HG02623 (cell line): Measurements from ENCODE around the gene GAREM2.
"Not testable (repeated sequence)": the region's sequence is repeated elsewhere in the genome, so short reads cannot be mapped to it uniquely, and the experiment has no call there.

Experiments
- ATAC-seq: cut with Tn5 transposase; IDR thresholded peaks from one replicate; pipeline ENCODE4 v1.9.1; 2021; ENCODE audit warnings: moderate library complexity; ENCODE audit not compliant: unreplicated experiment

GAREM2 gene

DNA sequence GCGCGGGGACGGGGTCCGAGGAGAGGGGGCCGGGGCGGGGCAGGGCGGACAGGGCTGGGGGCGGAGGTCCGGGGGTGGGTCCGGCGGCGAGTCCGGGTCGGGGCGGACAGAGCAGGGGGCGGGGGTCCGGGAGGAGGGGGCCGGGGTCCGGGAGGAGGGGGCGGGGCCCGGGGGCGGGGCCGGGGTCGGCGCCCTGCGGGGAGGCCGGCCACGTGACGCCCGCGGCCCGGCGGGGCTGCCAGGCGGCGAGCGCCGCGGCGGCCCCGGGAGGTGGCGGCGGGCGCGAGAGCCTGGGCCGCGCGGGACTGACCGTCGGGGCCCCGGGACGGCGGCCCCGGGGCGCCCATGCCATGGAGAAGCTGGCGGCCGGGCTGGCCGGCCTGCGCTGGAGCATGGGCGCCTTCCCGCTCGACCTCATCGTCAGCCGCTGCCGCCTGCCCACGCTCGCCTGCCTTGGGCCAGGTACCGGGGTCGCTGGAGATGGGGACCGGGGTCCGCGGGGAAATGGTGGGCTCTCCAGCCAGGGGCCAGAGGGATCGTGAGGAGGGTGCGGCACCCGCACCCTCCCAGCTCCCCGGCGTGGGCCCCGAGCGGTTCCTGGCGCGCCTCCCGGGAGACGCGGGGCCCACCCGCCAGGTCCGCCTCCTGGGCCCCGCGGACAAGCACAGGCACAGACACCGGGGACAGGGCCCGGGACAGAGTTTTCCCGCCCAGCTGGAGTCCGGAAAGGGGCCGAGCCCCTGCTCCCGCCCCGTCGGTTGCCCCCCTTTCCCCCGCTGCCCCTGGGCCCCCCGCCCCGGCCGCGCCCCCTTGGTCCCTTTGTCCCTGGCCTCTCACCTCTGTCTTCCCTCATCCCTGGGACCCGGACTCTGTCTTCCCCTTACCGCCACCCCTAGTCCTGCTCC is at the start of gene GAREM2:
TSS of gene GAREM2 (plus strand) at position 218 of the 905 bp plus-strand sequence. CDS start at position 351, 133 bp downstream.
- ATAC-seq: no peak

DNA sequence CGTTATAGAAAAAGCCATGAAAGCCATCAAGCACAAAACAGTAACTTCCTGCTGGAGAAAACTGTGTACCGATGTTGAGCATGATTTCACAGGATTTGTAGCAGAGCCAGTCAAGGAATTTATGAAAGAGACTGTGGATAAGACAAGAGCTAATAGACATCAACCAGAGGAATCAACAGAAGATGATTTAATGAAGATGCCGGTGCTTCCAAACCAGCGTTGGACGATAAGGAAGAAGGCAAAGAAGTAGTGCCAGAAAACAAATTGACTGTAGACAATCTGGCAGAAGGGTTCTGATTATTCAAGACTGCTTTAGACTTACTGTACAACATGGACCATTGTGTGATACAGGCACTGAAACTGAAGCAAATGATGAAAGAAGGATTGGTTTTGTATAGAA is 49.5 kb upstream of the GAREM2 start:
- ATAC-seq: no peak

DNA sequence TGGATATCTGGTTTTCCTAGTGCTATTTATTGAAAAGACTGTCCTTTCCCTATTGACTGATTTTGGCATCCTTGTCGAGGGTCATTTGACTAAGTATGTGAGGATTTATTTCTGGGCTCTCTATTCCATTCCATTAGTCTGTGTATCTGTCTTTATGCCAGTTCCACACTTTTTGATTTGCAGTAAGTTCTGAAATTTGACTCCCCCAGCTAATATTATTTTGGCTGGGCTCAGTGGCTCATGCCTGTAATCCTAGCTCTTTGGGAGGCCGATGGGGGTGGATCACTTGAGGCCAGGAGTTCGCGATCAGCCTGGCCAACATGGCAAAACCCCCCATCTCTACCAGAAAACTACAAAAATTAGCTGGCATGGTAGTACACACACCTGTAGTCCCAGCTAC is 46.8 kb upstream of the GAREM2 start:
- ATAC-seq: no peak

DNA sequence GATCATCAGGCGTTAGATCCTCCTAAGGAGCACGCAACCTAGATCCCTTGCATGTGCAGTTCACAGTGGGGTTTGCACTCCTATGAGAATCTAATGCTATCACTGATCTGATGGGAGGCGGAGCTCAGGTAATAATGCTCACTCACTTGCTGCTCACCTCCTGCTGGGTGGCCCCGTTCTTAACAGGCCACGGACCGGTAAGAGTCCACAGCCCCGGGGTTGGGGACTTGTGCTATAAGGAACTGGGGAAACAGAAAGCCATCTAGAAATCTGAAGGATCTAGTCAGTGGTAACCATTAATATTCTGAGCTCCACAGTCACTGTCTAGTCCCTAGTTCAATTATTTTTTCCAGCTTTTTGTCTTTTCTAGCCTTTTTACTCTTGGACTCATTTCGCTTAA is 44.7 kb upstream of the GAREM2 start:
- ATAC-seq: no peak

DNA sequence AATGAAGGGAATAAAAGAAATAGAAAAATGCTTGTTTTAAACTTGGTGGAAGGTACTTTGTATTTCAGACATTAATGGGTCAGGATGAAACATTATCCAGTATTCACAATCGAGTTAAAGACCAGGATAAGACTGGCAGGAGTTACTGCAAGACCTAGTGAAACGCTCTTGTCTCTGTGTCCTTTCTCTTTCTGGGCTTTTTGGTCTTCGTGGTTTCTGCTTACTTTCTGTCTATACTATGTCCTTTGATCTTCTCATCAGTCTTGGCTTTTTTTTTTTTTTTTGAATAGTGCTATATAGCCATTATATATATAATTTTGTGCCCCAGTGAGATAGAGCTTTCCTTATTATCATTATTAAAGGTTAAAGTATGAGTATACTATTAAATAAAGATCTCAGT is 42.1 kb upstream of the GAREM2 start:
- no peak for ATAC-seq

DNA sequence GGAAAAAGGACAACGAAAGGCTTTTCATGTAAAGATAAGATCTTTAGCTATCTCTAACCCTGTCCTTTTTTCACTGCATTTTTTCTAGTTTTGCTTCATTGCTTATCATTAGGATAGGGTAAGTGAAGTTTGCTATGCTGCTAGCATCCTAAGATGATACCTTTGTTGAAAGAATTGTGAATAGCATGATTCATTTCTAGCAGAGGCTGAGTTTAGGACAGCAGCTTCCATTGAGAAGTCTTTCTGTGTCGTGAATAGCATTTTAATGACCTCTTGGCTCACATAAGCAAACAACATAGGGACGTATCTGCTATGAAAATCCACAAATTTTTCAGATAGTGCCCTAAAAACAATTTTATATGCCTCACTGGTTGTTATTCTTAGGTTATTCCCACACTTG is 36.4 kb upstream of the GAREM2 start:
- no peak for ATAC-seq

DNA sequence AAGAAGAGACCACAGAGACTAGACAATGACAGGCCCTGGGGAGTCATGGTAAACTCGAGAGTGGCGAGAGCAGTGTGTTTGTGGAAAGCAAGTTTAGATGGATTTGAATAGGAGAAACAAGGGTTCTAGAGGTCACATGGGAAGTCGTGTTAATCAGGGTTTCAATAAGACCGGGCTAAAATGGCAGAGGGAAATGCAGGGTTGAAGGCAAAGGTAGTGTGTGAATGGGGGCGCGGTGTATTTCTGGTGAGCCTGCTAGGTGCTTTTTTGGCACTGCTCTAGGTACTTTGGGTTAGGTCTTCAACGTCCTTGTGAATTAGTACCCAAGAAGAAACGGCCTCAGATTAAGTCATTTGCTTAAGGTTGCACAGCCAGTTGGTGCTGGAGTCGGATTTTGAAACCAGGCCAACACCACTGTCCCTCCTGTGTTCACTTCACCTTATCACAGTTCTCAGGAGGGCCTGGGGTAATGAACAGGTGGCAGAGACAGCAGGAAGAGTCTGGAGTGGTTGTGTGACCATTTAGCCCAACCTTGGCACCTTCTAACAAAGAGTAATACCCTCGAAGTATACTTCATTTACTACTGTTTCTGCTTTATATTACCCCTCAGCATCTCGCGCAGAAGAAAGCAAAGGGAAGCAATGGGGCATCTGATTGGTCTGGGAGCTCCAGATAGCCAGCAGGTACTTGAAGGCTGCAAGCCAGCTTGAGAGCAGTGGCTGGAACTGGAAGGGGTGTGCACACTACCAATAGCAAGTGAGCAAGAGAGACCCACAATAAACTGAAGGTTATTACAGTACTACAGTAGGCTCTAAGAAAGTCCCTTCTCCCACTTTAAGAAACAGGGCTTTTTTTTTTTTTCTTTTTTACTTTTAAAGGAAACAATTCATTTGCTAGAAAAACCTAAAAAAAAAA is 33.4 kb upstream of the GAREM2 start:
- ATAC-seq: no peak

DNA sequence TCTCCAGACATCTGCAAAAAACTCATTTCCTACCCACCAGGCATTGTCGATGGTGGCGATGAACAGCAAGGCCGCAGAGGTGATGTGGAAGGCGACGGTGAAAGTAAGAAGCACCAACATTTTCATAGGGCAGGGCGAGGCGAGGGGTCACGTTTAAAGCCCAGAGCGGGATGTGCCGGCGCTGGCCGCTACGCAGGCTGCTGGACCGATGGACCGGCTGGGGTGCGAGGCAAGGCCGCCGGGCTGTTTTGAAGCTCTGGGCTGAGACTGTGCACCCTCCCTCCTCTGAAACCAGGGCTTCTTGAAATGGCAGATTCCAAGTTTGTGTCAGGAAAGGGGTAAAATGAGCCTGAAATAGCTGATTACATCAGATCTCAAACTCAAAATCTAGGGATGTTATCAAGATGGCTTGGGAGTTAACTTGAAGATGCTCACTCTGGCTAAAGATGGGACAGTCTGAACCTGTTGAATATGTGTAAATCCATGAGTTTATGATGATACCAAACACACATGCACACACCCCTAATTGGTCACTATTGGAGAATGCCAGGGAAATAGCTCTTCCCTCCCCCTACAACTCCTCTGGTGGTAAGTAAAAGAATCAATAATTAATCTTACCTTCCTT is 31.6 kb upstream of the GAREM2 start:
- ATAC-seq: no peak

DNA sequence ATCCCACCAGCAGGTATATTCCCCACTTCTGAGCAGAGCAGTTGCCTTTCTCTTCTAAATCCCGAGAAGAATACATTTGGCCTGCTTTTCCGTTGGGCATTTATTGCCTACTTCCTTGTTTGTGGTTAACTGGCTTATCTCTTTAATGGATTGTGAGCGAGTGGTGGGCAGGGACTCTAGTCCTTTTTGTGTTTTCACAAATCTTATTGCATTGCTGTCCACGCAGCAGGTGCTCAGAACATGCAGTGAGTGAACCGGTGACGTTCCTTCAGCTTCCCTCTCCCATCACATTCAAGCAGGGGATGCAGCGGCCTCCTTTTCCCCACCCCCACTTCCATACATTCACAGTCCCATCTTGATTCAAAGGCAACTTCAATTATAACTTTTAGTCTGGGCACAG is 28.9 kb upstream of the GAREM2 start:
- no peak for ATAC-seq

DNA sequence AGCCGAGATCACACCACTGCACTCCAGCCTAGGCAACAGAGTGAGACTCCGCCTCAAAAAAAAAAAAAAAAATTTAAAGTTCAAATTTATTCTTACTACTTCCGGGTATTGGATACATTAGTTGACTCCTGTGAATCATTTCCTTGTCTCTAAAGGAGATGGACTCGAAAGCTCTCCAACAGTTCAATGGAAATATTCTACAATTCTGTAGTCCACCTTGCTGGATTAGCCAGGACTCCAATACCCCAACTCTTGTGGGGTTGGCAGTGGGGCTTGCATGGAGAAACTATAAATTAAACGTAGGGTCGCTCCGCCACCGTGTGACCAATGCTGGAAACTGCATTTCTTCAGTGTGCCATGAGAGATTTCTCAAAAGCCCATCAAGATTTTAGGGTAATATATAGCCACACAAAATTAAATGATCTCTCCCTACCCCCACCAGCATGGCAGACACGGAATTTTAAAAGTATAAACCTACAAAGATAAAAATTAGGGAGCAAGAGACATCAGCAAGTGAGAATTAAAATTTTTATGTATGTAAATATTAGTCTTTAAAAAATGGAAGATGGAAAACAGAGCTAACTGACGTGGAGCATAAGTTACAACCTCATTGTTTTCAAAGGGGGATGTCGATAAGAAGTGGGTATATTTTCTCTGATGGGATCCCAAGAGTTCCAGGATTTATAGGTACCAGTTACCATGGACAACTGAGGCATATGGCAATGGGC is 27.8 kb upstream of the GAREM2 start:
- no peak for ATAC-seq

DNA sequence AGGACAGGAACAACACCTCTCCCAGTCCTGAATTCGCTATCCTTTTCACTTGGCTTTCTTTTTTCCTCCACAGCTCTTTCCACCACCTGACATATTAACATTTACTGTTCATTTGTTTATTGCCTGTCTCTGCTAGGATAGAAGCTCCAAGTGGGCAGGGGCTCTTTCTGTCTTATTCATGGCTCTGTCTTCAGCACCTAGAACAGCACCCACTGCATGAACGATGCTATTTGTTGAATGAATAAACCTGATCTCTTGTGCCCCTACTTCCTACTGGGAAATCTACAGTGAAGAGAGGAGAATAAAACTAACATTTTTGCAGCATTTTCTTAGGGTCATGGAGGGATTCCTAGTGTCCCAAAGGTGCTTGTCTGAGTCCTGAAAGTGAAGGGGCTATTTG is 24.4 kb upstream of the GAREM2 start:
- no peak for ATAC-seq

DNA sequence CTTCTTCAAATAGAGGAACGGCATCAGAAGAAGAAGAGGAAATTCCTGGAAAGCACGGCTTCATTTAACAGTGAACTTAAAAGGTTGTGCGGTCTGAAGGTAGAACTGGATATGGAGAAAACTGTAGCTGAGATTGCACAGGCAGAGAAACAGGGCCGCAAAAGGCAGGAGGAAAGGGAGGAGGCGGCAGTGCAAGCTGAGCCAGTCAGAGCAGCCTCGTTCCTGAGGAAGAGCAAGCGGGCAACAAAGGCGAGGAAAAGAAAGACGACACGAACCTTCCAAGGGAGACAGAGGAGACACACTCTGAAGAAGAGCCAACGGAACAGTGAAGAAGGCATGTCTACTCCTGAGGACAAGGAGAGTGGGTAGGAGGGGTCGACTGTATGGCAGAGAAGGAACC is 22.6 kb upstream of the GAREM2 start:
- ATAC-seq: no peak

DNA sequence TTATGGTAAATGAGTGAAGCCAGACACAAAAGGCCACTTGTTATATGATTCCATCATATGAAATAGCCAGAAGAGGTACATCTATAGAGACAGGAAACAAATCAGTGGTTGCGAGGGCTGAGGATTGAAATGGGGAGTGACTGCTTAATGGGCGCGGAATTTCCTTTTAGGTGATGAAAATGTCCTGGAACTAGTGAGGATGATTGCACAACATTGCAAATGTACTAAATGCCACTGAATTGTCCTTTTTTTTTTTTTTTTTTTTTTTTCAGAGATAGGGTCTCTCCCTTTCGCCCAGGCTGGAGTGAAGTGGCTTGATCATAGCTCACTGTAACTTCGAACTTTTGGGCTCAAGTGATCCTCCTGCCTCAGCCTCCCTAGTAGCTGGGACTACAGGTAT is 15.3 kb upstream of the GAREM2 start:
- no peak for ATAC-seq

DNA sequence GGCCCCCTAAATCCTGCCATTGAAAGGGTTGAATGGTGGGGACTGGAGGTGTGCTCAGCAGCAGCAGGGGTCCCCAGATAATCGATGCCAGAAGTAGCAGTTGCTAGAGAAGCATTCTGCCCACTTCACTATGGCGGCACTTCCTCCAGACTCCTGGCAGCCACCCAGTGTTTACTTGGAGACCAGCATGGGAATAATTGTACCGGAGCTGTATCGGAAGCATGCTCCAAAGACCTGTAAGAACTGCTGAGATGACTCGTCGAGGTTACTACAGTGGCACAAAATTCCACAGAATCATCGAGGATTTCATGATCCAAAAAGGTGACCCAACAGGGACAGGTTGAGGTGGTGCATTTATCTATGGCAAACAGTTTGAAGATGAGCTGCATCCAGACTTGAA is 11.0 kb upstream of the GAREM2 start:
- no peak for ATAC-seq

DNA sequence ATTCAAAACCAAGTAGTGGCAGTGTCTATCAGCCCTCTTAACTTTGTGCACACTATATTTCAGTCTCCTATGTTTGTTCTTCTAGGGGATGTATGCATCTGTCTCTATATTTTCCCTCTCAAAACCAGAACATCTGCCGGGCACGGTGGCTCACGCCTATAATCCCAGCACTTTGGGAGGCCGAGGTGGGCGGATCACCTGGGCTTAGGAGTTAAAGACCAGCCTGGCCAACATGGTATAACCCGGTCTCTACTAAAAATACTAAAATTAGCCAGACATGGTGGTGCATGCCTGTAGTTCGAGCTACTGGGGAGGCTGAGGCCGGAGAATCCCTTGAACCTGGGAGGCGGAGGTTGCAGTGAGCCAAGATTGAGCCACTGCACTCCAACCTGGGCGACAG is 9.9 kb upstream of the GAREM2 start:
- ATAC-seq: no peak

DNA sequence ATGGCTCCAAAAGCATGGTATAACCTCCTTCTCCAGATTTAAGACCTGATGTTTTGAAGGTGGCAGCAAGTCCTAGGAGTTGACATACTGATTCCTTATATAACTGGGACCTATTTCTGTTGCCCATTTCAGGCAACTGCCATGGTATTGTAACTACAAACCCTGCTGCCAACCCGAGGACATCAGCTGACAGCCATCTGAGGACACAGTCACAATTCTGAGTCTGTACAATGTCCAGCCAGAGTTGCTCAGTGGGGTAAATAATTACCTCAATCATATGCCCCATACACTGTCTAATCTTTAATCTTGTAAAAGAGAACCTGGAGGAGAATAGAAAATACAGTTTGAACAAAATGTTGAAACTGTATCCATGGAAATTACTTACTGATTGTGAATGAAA is 8.7 kb upstream of the GAREM2 start:
- no peak for ATAC-seq

DNA sequence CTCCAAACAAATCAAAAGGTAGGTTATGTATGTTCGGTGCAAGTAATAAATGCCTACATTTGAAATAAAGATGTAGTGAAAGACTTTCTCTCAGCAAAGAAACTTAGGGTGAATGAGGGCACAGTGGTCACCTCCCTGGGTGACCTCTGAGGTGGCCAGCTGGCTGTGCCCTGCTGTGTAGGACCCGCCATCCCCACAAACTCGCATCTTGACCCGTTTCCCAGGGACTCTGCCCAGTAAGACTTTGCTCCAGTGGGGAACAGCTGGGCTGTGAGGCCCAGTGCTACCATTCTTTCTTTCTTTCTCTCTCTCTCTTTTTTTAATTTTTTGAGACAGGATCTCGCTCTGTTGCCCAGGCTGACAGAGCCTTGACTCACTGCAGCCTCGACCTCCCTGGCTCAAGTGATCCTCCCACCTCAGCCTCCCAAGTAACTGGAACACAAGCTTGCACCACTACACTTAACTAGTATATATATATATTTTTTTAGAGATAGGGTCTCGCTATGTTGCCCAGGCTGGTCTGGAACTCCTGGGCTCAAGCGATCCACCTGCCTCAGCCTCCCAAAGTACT is 8.2 kb upstream of the GAREM2 start:
- no peak for ATAC-seq

DNA sequence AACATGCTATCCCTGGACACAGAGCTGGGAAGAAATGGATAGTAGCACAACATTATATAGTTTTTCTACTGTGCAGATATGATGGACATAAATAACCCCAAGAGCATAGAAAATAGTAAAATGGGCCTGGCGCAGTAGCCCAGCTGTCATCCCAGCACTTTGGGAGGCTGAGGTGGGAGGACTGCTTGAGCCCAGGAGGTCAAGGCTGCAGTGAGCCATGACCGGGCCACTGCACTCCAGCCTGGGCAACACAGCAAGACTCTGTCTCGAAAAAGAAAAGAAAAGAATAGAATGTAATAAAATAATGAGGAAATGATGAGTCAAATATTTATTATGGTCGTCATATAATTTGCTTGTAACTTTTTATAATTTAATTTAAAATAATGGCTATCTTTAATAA is 7.5 kb upstream of the GAREM2 start:
- ATAC-seq: no peak

DNA sequence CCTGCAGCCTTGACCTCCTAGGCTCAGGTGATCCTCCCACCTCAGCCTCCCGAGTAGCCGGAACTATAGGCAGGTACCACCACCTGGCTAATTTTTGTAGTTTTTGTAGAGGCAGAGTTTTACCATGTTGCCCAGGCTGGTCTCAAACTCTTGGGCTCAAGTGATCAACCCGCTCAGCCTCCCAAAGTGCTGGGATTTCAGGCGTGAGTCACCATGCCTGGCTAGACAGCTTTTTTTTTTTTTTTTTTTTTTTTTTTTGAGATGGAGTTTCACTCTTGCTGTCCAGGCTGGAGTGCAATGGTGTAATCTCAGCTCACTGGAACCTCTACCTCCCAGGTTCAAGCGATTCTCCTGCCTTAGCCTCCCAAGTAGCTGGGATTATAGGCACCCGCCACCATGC is 6.3 kb upstream of the GAREM2 start:
- ATAC-seq: not testable (repeated sequence)

DNA sequence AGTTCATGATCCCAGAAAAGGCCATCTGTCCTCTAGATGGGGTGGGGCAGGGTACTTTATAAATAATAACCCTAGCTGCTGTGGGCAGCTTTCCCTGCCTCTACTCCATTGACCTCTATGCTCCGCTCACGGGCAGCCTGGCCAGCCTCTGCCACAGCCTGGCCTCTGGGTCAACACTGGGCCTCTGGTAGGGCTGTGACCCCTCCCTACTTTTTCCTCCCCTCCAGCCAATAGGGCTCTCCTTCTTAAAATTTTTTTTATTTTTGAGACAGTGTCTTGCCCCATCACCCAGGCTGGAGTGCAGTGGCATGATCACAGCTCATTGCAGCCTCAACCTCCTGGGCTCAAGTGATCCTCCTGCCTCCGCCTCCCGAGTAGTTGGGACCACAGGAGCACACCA is 4.1 kb upstream of the GAREM2 start:
- no peak for ATAC-seq
